ENCODE data around the gene MCM9. TPM values are rescaled to one million over a fixed set of nuclear protein-coding genes. Genes with fewer than 3 reads are reported as not detected.

MCM9 gene
- total and polyA plus RNA-seq, 2 experiments from 2014 or later, result 11.1 to 13.5 TPM

- H3K27ac ChIP-seq, result no peak overlapping the region
- H4K20me1 ChIP-seq (ENCODE audit: insufficient read depth, poor library complexity, severe bottlenecking), result no peaks in the 10 kb centered on the region
- H3K4me1 ChIP-seq (ENCODE audit: insufficient read depth), result no peaks in the 10 kb centered on the region
- TF ChIP-seq EZH2 (IDR thresholded peaks at IDR 0.05; ENCODE audit: borderline replicate concordance) (no peak), CTCF (IDR thresholded peaks at IDR 0.05; ENCODE audit: poor library complexity) (no peak), EZH2phosphoT487 (IDR thresholded peaks at IDR 0.05; ENCODE audit: low read depth, severe bottlenecking, unreplicated experiment) (no peak)
- H3K79me2 ChIP-seq, result no peaks in the 10 kb centered on the region
- no peaks in the 10 kb centered on the region for H3K36me3 ChIP-seq (replicated peaks; ENCODE audit: insufficient read depth, low read depth)
- H3K9me3 ChIP-seq (ENCODE audit: low read depth), result no peaks in the 10 kb centered on the region
- no peak for DNase-seq (ENCODE audit: low spot score)
- H3K9me2 ChIP-seq (replicated peaks; ENCODE audit: insufficient read depth), result no peaks in the 10 kb centered on the region
- H3K4me2 ChIP-seq, result no peak overlapping the region
- H3K4me3 ChIP-seq, result no peak overlapping the region
- H2AFZ ChIP-seq, result no peak overlapping the region
- H3K27me3 ChIP-seq, result no peaks in the 10 kb centered on the region
- 62% methylated on average over 3 of the region's 3 CpGs for WGBS (ENCODE audit: low lambda C conversion rate, missing lambda C conversion rate)
These were observed 170.2 kb downstream of the MCM9 start for GRCh38 chr6:118764766-118765165.

Other genes with a start within 250 kb of the MCM9 start
- 29.1 and 32.7 TPM in 2 replicates for gene ASF1A, start 41.0 kb downstream of the MCM9 start, total RNA-seq
- 22.3 and 23.0 TPM in 2 replicates for gene ASF1A, start 41.0 kb downstream of the MCM9 start, polyA plus RNA-seq
- gene FAM184A, start 143.5 kb upstream of the MCM9 start, total RNA-seq, result 7.4 and 14.1 TPM in 2 replicates
- gene FAM184A, start 143.5 kb upstream of the MCM9 start, polyA plus RNA-seq, result 4.8 and 5.6 TPM in 2 replicates